Measurements from ENCODE around the gene SPOCK3.

SPOCK3 gene

GRCh38 chr4:166700592-166700991 lies 533.7 kb downstream of the SPOCK3 start:
- FAIRE-seq (no peak), DNase-seq (ENCODE audit: insufficient read length) (no peak)
- TF ChIP-seq POLR2AphosphoS5 (IDR thresholded peaks at IDR 0.05; ENCODE audit: low read depth, low read length) (no peak), POLR2A (IDR thresholded peaks at IDR 0.05; ENCODE audit: low read depth, low read length) (no peak), TAF1 (IDR thresholded peaks at IDR 0.05; ENCODE audit: borderline replicate concordance, low read depth, low read length) (no peak)

- DNase-seq (ENCODE audit: insufficient read length) (no peak), FAIRE-seq (no peak)
- TF ChIP-seq POLR2A (IDR thresholded peaks at IDR 0.05; ENCODE audit: low read depth, low read length) (no peak), TAF1 (IDR thresholded peaks at IDR 0.05; ENCODE audit: borderline replicate concordance, low read depth, low read length) (no peak), POLR2AphosphoS5 (IDR thresholded peaks at IDR 0.05; ENCODE audit: low read depth, low read length) (no peak)
These were observed 545.5 kb downstream of the SPOCK3 start for GRCh38 chr4:166688835-166689234.

GRCh38 chr4:166687828-166688227 lies 546.5 kb downstream of the SPOCK3 start:
- TF ChIP-seq TAF1 (IDR thresholded peaks at IDR 0.05; ENCODE audit: borderline replicate concordance, low read depth, low read length) (no peak), POLR2AphosphoS5 (IDR thresholded peaks at IDR 0.05; ENCODE audit: low read depth, low read length) (no peak), POLR2A (IDR thresholded peaks at IDR 0.05; ENCODE audit: low read depth, low read length) (no peak)
- DNase-seq (ENCODE audit: insufficient read length): no peak
- no peak for FAIRE-seq
